ENCODE data around the gene PMAIP1.
"Not testable (repeated sequence)": the region's sequence is repeated elsewhere in the genome, so short reads cannot be mapped to it uniquely, and the experiment has no call there.

Gene PMAIP1

GRCh38 chr18:59899298-59900221 is at the start of gene PMAIP1:
PMAIP1 (plus strand) TSS chr18:59899996; CDS start chr18:59900178, 182 bp downstream.
- DNase-seq = peak; percentile 90

GRCh38 chr18:59851784-59852399 is 47.9 kb upstream of the PMAIP1 start:
- DNase-seq = no peak

GRCh38 chr18:59852548-59852947 is 47.2 kb upstream of the PMAIP1 start:
- no peak for DNase-seq

- no peak for DNase-seq
Measured at GRCh38 chr18:59853380-59853779, 46.4 kb upstream of the PMAIP1 start.

GRCh38 chr18:59853988-59854387 is 45.8 kb upstream of the PMAIP1 start:
- not testable (repeated sequence) for DNase-seq

GRCh38 chr18:59861009-59861408 is 38.8 kb upstream of the PMAIP1 start:
- DNase-seq = no peak

GRCh38 chr18:59861963-59862819 is 37.6 kb upstream of the PMAIP1 start:
- DNase-seq = no peak

DNA sequence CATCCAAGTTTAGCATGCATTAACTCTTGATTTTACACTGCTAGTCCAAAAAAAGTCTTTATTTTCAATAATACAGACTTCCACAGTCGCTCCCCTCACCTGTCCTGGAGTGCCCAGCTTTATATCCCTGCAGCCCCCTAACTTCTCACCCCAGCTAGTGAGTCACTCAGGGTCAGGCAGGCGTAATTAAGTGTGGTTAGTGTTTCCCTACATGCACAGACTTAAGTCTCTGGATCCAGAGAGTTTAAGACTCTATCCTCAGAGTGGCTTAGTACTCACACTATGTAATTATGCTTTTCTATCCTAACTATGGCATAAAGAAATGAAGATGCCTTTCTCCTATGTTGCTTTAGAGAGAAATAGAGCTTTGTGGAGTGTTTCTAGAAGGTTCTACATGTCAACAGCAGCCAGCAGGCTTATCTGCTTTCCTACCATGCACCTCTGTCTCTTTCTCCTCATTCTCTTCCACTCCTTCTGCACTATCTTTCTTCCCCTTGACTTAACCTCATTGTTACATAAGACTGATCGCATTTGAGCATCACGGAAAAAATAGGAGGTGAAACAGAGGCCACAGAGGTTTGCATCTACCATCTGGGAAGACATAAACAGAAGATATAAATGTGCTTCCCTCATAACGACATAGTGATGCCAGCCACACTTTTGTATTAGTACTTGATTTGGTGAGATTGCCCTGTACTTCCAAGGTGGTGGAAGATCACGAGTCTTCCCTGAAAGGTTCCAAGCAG is 34.4 kb upstream of the PMAIP1 start:
- DNase-seq = no peak

DNA sequence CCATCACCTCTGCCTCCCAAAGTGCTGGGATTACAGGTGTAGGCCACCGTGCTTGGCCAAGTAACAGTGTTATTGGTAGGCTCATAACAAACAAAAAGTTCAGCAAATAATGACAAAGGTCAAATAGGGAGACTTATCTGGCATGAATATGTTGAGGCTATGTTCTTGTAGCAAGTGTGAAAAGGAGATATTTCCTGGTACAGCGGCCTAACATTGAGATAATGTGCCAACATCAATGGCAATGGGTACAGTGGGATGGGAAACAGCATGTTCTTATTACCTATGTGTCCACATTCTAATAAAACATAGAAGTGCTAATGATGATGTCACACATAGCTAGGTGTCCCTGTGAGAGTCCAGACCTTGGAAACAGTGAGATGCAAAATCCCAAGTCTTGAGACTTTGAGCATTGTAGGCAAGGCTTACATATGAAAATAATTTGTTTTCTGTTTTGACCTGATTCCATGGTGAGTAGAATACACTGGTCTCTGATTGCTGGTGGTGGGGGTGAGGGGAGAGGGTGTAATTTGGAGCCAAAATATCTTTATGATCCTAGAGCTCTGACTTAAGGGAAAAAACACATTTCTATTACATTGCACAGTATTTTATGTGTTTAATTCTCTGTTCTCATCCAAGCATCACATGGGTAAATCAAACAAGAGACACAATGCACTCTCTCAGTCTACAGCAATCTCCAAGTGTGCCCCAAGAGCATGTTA is 33.1 kb upstream of the PMAIP1 start:
- DNase-seq = no peak

DNA sequence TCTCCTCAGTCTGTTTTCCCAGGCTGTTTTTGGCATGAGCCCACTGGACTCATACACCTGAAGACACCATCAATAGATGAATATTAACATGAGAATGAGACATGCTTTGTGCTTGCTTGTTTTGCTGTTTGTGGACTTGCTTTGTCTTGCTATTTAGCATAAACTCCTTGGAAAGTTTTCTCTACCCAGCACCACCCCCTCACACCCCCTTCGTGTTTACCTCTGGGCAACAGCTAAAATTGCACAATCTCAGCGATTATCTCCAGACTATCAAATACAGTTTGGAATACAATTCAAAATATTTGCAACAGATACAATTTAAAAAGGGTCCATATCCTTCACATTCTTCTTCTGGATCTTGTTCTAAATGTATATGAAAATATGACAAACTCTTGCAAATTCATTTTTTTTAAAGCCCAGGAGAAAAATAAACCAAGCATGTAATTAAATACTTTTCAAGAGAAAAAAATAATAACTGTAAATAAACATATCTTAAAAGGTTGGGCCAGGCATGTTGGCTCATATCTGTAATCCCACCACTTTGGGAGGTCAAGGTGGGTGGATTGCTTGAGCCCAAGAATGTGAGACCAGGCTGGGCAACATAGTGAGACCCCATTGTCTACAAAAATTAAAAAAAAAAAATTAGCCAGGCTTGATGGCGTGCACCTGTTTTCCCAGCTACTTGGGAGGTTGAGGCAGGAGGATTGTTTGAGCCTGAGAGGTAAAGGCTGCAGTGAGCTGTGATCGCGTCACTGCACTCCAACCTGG is 32.3 kb upstream of the PMAIP1 start:
- DNase-seq = no peak

- no peak for DNase-seq
Measured at GRCh38 chr18:59870623-59871130, 29.1 kb upstream of the PMAIP1 start.

- DNase-seq = no peak
Measured at GRCh38 chr18:59871711-59872362, 28.0 kb upstream of the PMAIP1 start.

GRCh38 chr18:59873641-59874040 is 26.2 kb upstream of the PMAIP1 start:
- no peak for DNase-seq

DNA sequence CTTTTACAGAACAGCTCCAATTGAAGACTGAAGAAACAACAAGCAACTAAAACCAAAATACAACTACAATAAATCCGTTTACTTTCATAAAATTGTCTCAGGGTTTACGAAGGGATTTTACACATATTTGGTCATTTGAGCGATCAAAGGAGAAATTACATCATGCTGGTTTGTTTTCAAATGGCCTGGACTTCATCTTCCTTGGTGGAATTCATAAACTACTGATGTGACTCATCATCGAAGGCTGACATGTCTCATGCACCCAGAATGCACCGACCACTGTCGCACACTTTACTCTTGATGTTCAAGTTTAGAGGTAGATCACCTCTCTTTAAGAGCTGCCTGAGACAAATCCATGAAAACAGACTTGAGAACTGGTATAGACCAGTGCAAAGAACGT is 25.6 kb upstream of the PMAIP1 start:
- DNase-seq = no peak

DNA sequence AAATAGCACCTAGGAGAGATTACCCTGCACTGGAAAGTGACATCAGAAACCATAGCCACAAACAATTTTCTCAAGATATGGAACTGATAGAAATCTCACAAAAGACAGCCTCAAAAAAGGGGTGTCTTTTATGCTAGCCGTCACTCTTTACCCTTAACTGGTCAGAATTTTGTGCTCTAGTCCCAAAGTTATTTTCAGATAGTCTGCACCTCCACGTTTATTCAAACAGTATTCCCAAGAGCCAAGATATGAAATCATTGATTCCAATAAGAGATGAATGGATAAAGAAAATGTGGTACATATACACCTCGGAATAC is 23.5 kb upstream of the PMAIP1 start:
- no peak for DNase-seq

DNA sequence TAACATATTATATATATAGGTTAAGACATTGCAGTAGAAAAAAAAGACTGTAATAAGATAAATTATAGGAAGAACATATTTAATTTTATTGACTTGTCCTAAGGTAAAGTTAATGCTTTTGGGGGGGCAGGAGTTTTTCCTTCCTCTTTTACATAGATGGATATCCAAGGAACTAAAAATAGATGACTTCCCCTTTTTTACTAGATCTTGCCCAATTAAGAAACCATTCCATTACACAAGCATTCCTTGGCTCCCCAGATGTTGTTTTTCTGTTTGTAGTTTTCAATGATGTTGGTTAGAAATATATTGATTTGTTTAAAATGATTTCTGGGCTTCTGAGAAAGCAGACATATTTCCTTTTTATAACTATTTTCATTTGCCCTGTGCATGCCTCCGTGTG is 22.4 kb upstream of the PMAIP1 start:
- DNase-seq = no peak

DNA sequence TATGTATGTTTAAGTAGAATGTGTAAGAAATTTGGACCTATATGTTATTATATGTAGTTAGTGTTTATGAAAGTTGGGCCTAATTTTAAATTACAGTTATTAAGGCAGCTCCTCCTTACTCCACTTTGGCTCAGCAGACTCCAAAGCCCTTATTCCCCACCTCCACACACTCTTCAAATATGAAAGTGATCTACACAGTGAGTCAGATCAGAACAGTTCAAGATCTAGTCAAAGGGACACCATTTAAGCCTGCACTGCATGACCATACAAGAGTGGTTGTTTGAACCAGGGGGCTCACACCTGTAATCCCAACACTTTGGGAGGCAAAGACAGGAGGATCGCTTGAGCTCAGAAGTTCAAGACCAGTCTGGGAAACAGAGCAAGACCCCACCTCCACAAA is 21.2 kb upstream of the PMAIP1 start:
- DNase-seq = no peak

DNA sequence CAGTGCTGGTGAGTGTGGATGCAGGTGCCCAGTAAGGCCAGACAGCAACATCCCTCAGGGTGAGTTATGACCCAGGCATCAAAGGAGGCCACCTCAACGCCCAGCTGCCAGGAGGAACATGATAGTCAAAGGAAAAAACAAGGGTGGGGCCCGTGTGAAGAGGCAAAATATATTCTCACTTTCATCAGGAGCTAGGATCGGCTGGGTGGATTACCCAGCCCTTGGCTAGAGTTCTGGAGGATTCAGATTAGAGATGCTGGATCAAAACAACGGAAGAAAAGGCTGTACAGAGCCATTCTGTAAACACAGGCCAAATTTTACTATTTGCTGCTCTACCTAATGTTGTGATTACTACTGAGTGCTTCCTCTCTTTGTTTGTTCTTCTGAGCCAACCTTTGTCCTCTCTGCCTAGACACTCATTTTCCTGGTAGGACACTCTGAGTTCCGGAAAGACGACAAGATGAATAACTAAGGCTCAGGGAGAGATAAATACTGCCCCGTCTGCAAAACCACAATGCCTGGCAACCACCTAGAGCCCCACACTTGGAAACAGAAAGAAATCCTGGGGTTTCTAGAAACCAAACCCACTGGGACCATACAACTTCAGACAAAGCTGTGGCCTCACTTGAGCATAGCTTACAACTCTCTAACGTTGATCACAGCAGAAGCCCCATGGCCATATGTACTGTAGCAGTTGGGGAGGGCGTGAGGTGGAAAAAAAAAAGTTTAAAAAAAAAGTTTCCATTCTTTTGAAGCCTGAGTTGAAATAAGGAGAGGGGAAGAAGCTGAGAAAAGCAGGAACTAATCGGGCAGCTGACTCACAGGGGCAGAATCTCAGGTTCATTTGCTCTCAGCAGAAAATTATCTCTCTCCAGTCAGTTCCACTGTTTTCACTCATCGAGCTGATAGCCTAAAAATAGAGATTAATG is 17.8 kb upstream of the PMAIP1 start:
- peak; percentile 33 for DNase-seq

DNA sequence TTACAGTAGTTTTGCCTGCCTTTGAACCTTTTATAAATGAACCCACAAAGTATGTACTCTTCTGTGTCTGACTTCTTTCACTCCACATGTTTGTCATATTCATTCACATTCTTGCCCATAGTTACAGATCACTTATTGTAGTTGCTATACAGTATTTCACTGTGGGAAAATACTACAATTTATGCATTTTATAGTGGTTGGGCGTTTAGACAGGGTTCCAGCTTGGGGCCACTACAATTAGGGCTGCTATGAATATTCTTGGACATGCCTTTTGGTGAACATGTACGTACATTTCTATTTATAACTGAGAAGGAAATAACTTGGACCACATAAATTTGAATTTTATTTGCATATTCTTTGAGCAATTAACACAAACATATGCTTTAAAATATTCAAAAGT is 15.4 kb upstream of the PMAIP1 start:
- no peak for DNase-seq
